K562 (cell line): ENCODE data around the gene PHLPP2. TPM values are rescaled to one million over a fixed set of nuclear protein-coding genes. Genes with fewer than 3 reads are reported as not detected.

Experiments used
- ATAC-seq: fragments of 200-7000 bp; cut with Tn5 transposase; 3 replicates; pipeline ENCODE4 v1.9.1; 2020; ENCODE audit warnings: moderate library complexity
- BruUV-seq: library from RNA; stranded (reverse); fragments of 400-500 nt; replicated peaks from 2 replicates; lab custom pipeline; 2021; lab: Mats Ljungman, UMichigan
- CTCF ChIA-PET: fragments of 300-600 bp; formaldehyde crosslinking; extraction: SDS; loops from one replicate; lab custom pipeline; 2021; ENCODE audit warnings: low intra/inter-chr PET ratio; lab: Yijun Ruan, JAX
- POLR2A ChIA-PET: fragments of 300-600, 350-650 bp; sonication (Branson Sonifier 250); formaldehyde crosslinking; extraction: SDS; loops from one replicate; lab custom pipeline; 2021; ENCODE audit warnings: antibody characterized with exemption, inconsistent platforms; lab: Yijun Ruan, JAX
- DNase-seq, 4 experiments: peaks; one replicate each; pipeline versions ENCODE4 v3.0.0 to v3.0.0-alpha.2; 2011 to 2018; ENCODE audit warnings: low spot score in 3 of 4, mixed read lengths in 3 of 4; ENCODE audit errors: extremely low read depth in 1 of 4
- FAIRE-seq: peaks from 2 replicates; lab custom pipeline; 2011; peaks lifted over from hg19 to GRCh38; lab: Jason Lieb, UNC
- H2AFZ ChIP-seq: 2 replicates; pipeline ENCODE4 v1.6.0; 2011; ENCODE audit warnings: low read depth, low read length, control low read depth, inconsistent platforms
- H3K27ac ChIP-seq: fragments of 200-600 bp; 3 replicates; pipeline ENCODE4 v1.8.0; 2011; ENCODE audit warnings: low read depth, mild to moderate bottlenecking, control low read depth, inconsistent platforms, low read length, moderate library complexity, mixed read lengths; ENCODE audit errors: extremely low read depth
- H3K27me3 ChIP-seq, 2 experiments: fragments of 300-600 bp in 1 of 2; 2 replicates in 1 of 2; 3 replicates in 1 of 2; pipeline versions ENCODE4 v1.6.0 to v1.8.0; 2011; ENCODE audit warnings: inconsistent platforms in 2 of 2, low read length in 2 of 2, mild to moderate bottlenecking in 1 of 2, mixed read lengths in 1 of 2, moderate library complexity in 1 of 2; ENCODE audit not compliant: control insufficient read depth in 2 of 2, insufficient read depth in 2 of 2
- H3K36me3 ChIP-seq: fragments of 300-600 bp; 3 replicates; pipeline ENCODE4 v1.8.0; 2011; ENCODE audit warnings: mild to moderate bottlenecking, low read length, inconsistent platforms; ENCODE audit not compliant: control insufficient read depth, insufficient read depth
- H3K4me1 ChIP-seq, 2 experiments: fragments of 200-600 bp in 1 of 2; replicated peaks in 1 of 2; 2 replicates in 1 of 2; 3 replicates in 1 of 2; pipeline versions ENCODE4 v1.5.1 to v1.8.0; 2011; ENCODE audit warnings: inconsistent platforms in 2 of 2, low read length in 2 of 2, mild to moderate bottlenecking in 1 of 2, mixed read lengths in 1 of 2, moderate library complexity in 1 of 2; ENCODE audit not compliant: control insufficient read depth in 2 of 2, insufficient read depth in 2 of 2
- H3K4me2 ChIP-seq: 2 replicates; pipeline ENCODE4 v1.6.1; 2011; ENCODE audit warnings: low read length, control low read depth, inconsistent platforms, mixed read lengths; ENCODE audit not compliant: insufficient read depth
- H3K4me3 ChIP-seq: fragments of 200-600 bp; sonication (generic), shearing (Covaris generic); 2 replicates; pipeline ENCODE4 v1.5.1; 2016; ENCODE audit warnings: control low read depth, inconsistent platforms
- H3K79me2 ChIP-seq: fragments of 200-600 bp; 3 replicates; pipeline ENCODE4 v1.8.0; 2011; ENCODE audit warnings: low read length, inconsistent platforms; ENCODE audit not compliant: control insufficient read depth, insufficient read depth
- H3K9ac ChIP-seq, 2 experiments: 2 replicates each; pipeline versions ENCODE4 v1.6.0 to v1.6.1; 2011; ENCODE audit warnings: low read depth in 2 of 2, low read length in 2 of 2, control low read depth in 1 of 2, inconsistent platforms in 1 of 2, mild to moderate bottlenecking in 1 of 2, mixed read lengths in 1 of 2; ENCODE audit not compliant: insufficient read depth in 1 of 2
- H3K9me1 ChIP-seq: one replicate; pipeline ENCODE4 v1.6.0; 2011; ENCODE audit warnings: inconsistent platforms, mild to moderate bottlenecking, low read length, moderate library complexity; ENCODE audit not compliant: control insufficient read depth, insufficient read depth
- H3K9me3 ChIP-seq: replicated peaks from 2 replicates; pipeline ENCODE4 v1.5.1; 2011; ENCODE audit warnings: low read depth, low read length, inconsistent platforms; ENCODE audit not compliant: control insufficient read depth, insufficient read depth
- H4K20me1 ChIP-seq: replicated peaks from 2 replicates; pipeline ENCODE4 v1.6.1; 2011; ENCODE audit warnings: low read length, inconsistent platforms, mixed read lengths; ENCODE audit not compliant: control insufficient read depth, insufficient read depth
- CBFA2T3 ChIP-seq: fragments of 450-650 bp; IDR thresholded peaks from 2 replicates; pipeline ENCODE4 v1.6.1; 2017
- CC2D1A ChIP-seq: fragments of 450-650 bp; IDR thresholded peaks from 2 replicates; pipeline ENCODE4 v1.6.1; 2017; ENCODE audit warnings: mild to moderate bottlenecking
- CREM ChIP-seq: IDR thresholded peaks from 2 replicates; pipeline ENCODE4 v1.6.1; 2014; ENCODE audit warnings: antibody characterized with exemption, low read depth
- HCFC1 ChIP-seq: IDR thresholded peaks from 2 replicates; pipeline ENCODE4 v1.6.1; 2012; ENCODE audit warnings: low read depth, low read length, improper control_type of control experiment
- MAZ ChIP-seq, 2 experiments: fragments of 450-650 bp in 1 of 2; sonication (generic) in 1 of 2; formaldehyde crosslinking; IDR thresholded peaks in 1 of 2; conservative IDR thresholded peaks in 1 of 2; 2 replicates each; pipeline versions ENCODE4 v1.4.0 to v1.5.0; 2020; ENCODE audit warnings: mild to moderate bottlenecking in 1 of 2, missing genetic modification reagents in 1 of 2
- RAD21 ChIP-seq, 2 experiments: fragments of 250-450 bp in 1 of 2; fragments of 450-650 bp in 1 of 2; sonication (Bioruptor Pico) in 1 of 2; formaldehyde crosslinking in 1 of 2; IDR thresholded peaks in 1 of 2; conservative IDR thresholded peaks in 1 of 2; 2 replicates each; pipeline versions ENCODE4 v1.4.0 to v1.8.0; 2020 to 2022; ENCODE audit warnings: mild to moderate bottlenecking in 2 of 2, moderate library complexity in 1 of 2
- THRB ChIP-seq: fragments of 450-650 bp; formaldehyde crosslinking; conservative IDR thresholded peaks from 2 replicates; pipeline ENCODE4 v1.4.0; 2022; ENCODE audit warnings: mild to moderate bottlenecking, missing genetic modification characterization
- YY1 ChIP-seq, 3 experiments: IDR thresholded peaks; 2 replicates each; pipeline ENCODE4 v1.6.1; 2011; ENCODE audit warnings: low read length in 2 of 3, mild to moderate bottlenecking in 2 of 3, moderate library complexity in 2 of 3, borderline replicate concordance in 1 of 3, control low read depth in 1 of 3, low read depth in 1 of 3; ENCODE audit not compliant: insufficient read depth in 3 of 3, insufficient replicate concordance in 2 of 3, control insufficient read depth in 1 of 3, insufficient read length in 1 of 3; ENCODE audit errors: extremely low read depth in 1 of 3
- ZBTB7A ChIP-seq: IDR thresholded peaks from 2 replicates; pipeline ENCODE4 v1.6.1; 2011; ENCODE audit warnings: low read depth, mild to moderate bottlenecking, low read length, moderate library complexity, borderline replicate concordance; ENCODE audit not compliant: control insufficient read depth
- ZNF140 ChIP-seq: fragments of 250-450 bp; sonication (Bioruptor Pico); IDR thresholded peaks from 2 replicates; pipeline ENCODE4 v1.8.0; 2021; ENCODE audit warnings: moderate library complexity, mild to moderate bottlenecking, inconsistent platforms
- ZNF77 ChIP-seq: fragments of 250-450 bp; sonication (Bioruptor Pico); IDR thresholded peaks from 2 replicates; pipeline ENCODE4 v1.5.0; 2020
- ZNF79 ChIP-seq: fragments of 250-450 bp; sonication (Bioruptor Pico); IDR thresholded peaks from 2 replicates; pipeline ENCODE4 v1.4.0; 2020; ENCODE audit warnings: low read depth, mild to moderate bottlenecking, moderate library complexity
- WGBS: fragments of 100-300 bp; shearing (Covaris generic); methylation state at CpG from one replicate; pipeline ENCODE4 v1.1.6; 2016; ENCODE audit warnings: low coverage, mixed read lengths; ENCODE audit not compliant: insufficient coverage; ENCODE audit errors: missing lambda C conversion rate; 5-methylcytosine and 5-hydroxymethylcytosine counted together
- in situ Hi-C: fragments of 300-500 bp; cut with MboI; formaldehyde crosslinking; loops from 4 replicates; pipeline ENCODE4 v1.15.0; 2018; ENCODE audit warnings: inconsistent platforms, mixed read lengths
- intact Hi-C: fragments of 100-400 bp; cut with micrococcal nuclease; formaldehyde crosslinking; loops from 2 replicates; pipeline ENCODE4 v1.14.2; 2022
- polyA plus RNA-seq, 8 experiments: library from polyadenylated mRNA; depleted of rRNA in 4 of 8; stranded (reverse) in 5 of 8; unstranded in 3 of 8; fragments of >200 nt; fragmentation: Nextera tagmentation in 2 of 8; fragmentation: Illumina TruSeq in 1 of 8; extraction: Ambion mirVana in 2 of 8; extraction: Trizol in 1 of 8; gene quantifications; 2 replicates each; pipeline versions ENCODE4 v1.2.1 to v1.2.3, GENCODE V29; 2011 to 2014; ENCODE audit warnings: inconsistent platforms in 1 of 8, missing spikeins in 1 of 8
- total RNA-seq, 7 experiments: library from RNA; depleted of rRNA in 6 of 7; stranded (reverse); fragments of >200 nt in 6 of 7; fragmentation: Illumina TruSeq in 2 of 7; extraction: Trizol in 2 of 7; gene quantifications; 2 replicates each; pipeline versions ENCODE4 v1.2.1 to v1.2.3, GENCODE V29; 2011 to 2021; ENCODE audit warnings: low replicate concordance in 1 of 7
- TF ChIP-seq, protein P1 (sequence below): sonication (generic); formaldehyde crosslinking; IDR thresholded peaks from 2 replicates; pipeline ENCODE4 v1.8.0; 2022; ENCODE audit warnings: missing genetic modification reagents, mild to moderate bottlenecking, moderate library complexity, borderline replicate concordance
- TF ChIP-seq, protein P2 (sequence below), 3 experiments: IDR thresholded peaks in 2 of 3; conservative IDR thresholded peaks in 1 of 3; 2 replicates each; pipeline ENCODE4 v1.5.1; 2011 to 2012; ENCODE audit warnings: low read length in 3 of 3, mild to moderate bottlenecking in 3 of 3, control low read depth in 2 of 3, improper control_type of control experiment in 1 of 3, inconsistent platforms in 1 of 3, low read depth in 1 of 3, mixed read lengths in 1 of 3, moderate library complexity in 1 of 3; ENCODE audit not compliant: insufficient read depth in 2 of 3

PHLPP2 gene
- total and polyA plus RNA-seq, 9 of the 15 experiments (the other 6 are each of a cell fraction or from before 2014, with no cell fraction given) = 0.60 to 7.1 (median 2.6) TPM

- no peaks in the 10 kb centered on the region for H3K36me3 ChIP-seq
- intact Hi-C loops = loop anchor here (1.0 to 10.0 kb wide), 5 partner anchors 46 to 354 kb away; no protein-coding TSS in a partner anchor
- ChIA-PET POLR2A (interaction anchor here (0.5 to 1.4 kb wide), 6 partner anchors 9 to 366 kb away, joined by 3 to 4 read pairs (median 3); no protein-coding TSS in a partner anchor), CTCF (interaction anchor here (0.7 to 2.7 kb wide), 3 partner anchors 46 to 200 kb away, joined by 6 to 15 read pairs (median 6); no protein-coding TSS in a partner anchor)
- H3K9ac ChIP-seq = no peak overlapping the region
- no TSS peak for BruUV-seq
- H3K9me1 ChIP-seq = no peaks in the 10 kb centered on the region
- H3K27ac ChIP-seq = no peak overlapping the region
- no peaks in the 10 kb centered on the region for H4K20me1 ChIP-seq
- peak; percentile 80 to 91 (median 87) for DNase-seq
- H3K27me3 ChIP-seq = peaks cover 3 to 17% of the 10 kb centered on the region in 2 experiments; a peak in 3 of 5 replicates
- peak; percentile 73 for FAIRE-seq
- no peak overlapping the region; the same call in 1 of the 2 replicates for H2AFZ ChIP-seq
- WGBS = 7% methylated on average over 19 of the region's 19 CpGs
- no peak overlapping the region for H3K4me3 ChIP-seq
- ATAC-seq = peak; percentile 99
- H3K79me2 ChIP-seq = no peaks in the 10 kb centered on the region
- peak overlapping the region; percentile 7; the same call in 1 of the 2 replicates for H3K4me2 ChIP-seq
- peaks cover 0 to 3% of the 10 kb centered on the region in 2 experiments; a peak in 1 of 5 replicates for H3K4me1 ChIP-seq
- H3K9me3 ChIP-seq = no peaks in the 10 kb centered on the region
- in situ Hi-C loops = no loop called here
- TF ChIP-seq HCFC1 (peak; percentile 28; the same call in 1 of the 2 replicates), CC2D1A (peak; percentile 45; the same call in 1 of the 2 replicates), THRB (CRISPR knock-in tag) (no peak), ZBTB7A (peak; percentile 39; the same call in 1 of the 2 replicates), ZNF77 (CRISPR knock-in tag) (no peak), YY1 (IDR thresholded peaks at IDR 0.05; ENCODE audit: borderline replicate concordance in 1 of 3, control insufficient read depth in 1 of 3, extremely low read depth in 1 of 3, insufficient read depth in 3 of 3, insufficient read length in 1 of 3, insufficient replicate concordance in 2 of 3, low read depth in 1 of 3, low read length in 2 of 3) (peak in 1 of 3 experiments; percentile 23), RAD21 (CRISPR knock-in tag; conservative IDR thresholded peaks at IDR 0.05 in 1 of 2, IDR thresholded peaks at IDR 0.05 in 1 of 2) (peak; percentile 77 to 87), ZNF140 (CRISPR knock-in tag) (no peak), MAZ (CRISPR knock-in tag; conservative IDR thresholded peaks at IDR 0.05 in 1 of 2, IDR thresholded peaks at IDR 0.05 in 1 of 2) (peak in 1 of 2 experiments; percentile 48; a peak in 1 of 4 replicates), ZNF79 (no peak), CREM (peak; percentile 32; the same call in 1 of the 2 replicates), CBFA2T3 (peak; percentile 35; the same call in 1 of the 2 replicates)
- TF ChIP-seq, protein P1, sequence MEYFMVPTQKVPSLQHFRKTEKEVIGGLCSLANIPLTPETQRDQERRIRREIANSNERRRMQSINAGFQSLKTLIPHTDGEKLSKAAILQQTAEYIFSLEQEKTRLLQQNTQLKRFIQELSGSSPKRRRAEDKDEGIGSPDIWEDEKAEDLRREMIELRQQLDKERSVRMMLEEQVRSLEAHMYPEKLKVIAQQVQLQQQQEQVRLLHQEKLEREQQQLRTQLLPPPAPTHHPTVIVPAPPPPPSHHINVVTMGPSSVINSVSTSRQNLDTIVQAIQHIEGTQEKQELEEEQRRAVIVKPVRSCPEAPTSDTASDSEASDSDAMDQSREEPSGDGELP (CRISPR knock-in tag) = peak; percentile 33; the same call in 1 of the 2 replicates
- TF ChIP-seq, protein P2, sequence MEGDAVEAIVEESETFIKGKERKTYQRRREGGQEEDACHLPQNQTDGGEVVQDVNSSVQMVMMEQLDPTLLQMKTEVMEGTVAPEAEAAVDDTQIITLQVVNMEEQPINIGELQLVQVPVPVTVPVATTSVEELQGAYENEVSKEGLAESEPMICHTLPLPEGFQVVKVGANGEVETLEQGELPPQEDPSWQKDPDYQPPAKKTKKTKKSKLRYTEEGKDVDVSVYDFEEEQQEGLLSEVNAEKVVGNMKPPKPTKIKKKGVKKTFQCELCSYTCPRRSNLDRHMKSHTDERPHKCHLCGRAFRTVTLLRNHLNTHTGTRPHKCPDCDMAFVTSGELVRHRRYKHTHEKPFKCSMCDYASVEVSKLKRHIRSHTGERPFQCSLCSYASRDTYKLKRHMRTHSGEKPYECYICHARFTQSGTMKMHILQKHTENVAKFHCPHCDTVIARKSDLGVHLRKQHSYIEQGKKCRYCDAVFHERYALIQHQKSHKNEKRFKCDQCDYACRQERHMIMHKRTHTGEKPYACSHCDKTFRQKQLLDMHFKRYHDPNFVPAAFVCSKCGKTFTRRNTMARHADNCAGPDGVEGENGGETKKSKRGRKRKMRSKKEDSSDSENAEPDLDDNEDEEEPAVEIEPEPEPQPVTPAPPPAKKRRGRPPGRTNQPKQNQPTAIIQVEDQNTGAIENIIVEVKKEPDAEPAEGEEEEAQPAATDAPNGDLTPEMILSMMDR (IDR thresholded peaks at IDR 0.05 in 2 of 3, conservative IDR thresholded peaks at IDR 0.05 in 1 of 3; ENCODE audit: insufficient read depth in 2 of 3, low read depth in 1 of 3, low read length in 3 of 3) = peak; percentile 90 to 97 (median 95)
Observed at GRCh38 chr16:71610936-71611871, 113.3 kb downstream of the PHLPP2 start.
